PC-9 (cell line): ENCODE results near the gene FOXP1.

Experiments
- CTCF ChIP-seq: fragments of 200-600 bp; sonication (generic); conservative IDR thresholded peaks from 2 replicates; pipeline ENCODE4 v1.6.1; 2017; ENCODE audit warnings: mixed run types, antibody characterized with exemption, mild to moderate bottlenecking, moderate library complexity
- EZH2 ChIP-seq: fragments of 200-600 bp; sonication (generic); IDR thresholded peaks from 2 replicates; pipeline ENCODE4 v1.8.0; 2017; ENCODE audit warnings: antibody characterized with exemption, low read depth

GRCh38 chr3:71454512-71455403 is 128.8 kb downstream of the FOXP1 start:
- TF ChIP-seq EZH2 (no peak), CTCF (no peak)
